Mesenchymal stem cell (in vitro differentiated cells and primary cell): ENCODE data around the gene ZNF324.

Experiments used
- DNase-seq: peaks from one replicate; pipeline ENCODE4 v3.0.0-alpha.2; 2013
- H2AFZ ChIP-seq: one replicate; pipeline ENCODE4 v1.6.1; 2013; ENCODE audit warnings: low read depth, mild to moderate bottlenecking, control low read depth, inconsistent platforms, low read length, moderate library complexity
- H2AK5ac ChIP-seq: 2 replicates; pipeline ENCODE4 v1.6.1; 2013; ENCODE audit warnings: low read length, moderate library complexity, mild to moderate bottlenecking, inconsistent platforms; ENCODE audit not compliant: severe bottlenecking
- H2BK120ac ChIP-seq: one replicate; pipeline ENCODE4 v1.6.1; 2013; ENCODE audit warnings: low read depth, mild to moderate bottlenecking, inconsistent platforms, low read length, moderate library complexity
- H2BK12ac ChIP-seq, 2 experiments: one replicate each; pipeline ENCODE4 v1.6.1; 2013; ENCODE audit warnings: inconsistent platforms in 2 of 2, low read length in 2 of 2, mild to moderate bottlenecking in 2 of 2, moderate library complexity in 2 of 2, control low read depth in 1 of 2
- H2BK15ac ChIP-seq: one replicate; pipeline ENCODE4 v1.6.1; 2013; ENCODE audit warnings: mild to moderate bottlenecking, low read depth, inconsistent platforms; ENCODE audit not compliant: poor library complexity, severe bottlenecking
- H2BK5ac ChIP-seq: 2 replicates; pipeline ENCODE4 v1.6.1; 2013; ENCODE audit warnings: low read depth, mild to moderate bottlenecking, low read length, control low read depth, inconsistent platforms; ENCODE audit not compliant: poor library complexity, severe bottlenecking
- H3K14ac ChIP-seq, 2 experiments: one replicate each; pipeline ENCODE4 v1.6.1; 2013; ENCODE audit warnings: inconsistent platforms in 2 of 2, low read length in 2 of 2, control low read depth in 1 of 2, mild to moderate bottlenecking in 1 of 2, moderate library complexity in 1 of 2
- H3K18ac ChIP-seq, 2 experiments: one replicate each; pipeline ENCODE4 v1.6.1; 2013; ENCODE audit warnings: inconsistent platforms in 2 of 2, low read length in 2 of 2, control low read depth in 1 of 2, low read depth in 1 of 2, mild to moderate bottlenecking in 1 of 2
- H3K23ac ChIP-seq, 2 experiments: one replicate each; pipeline ENCODE4 v1.6.1; 2013; ENCODE audit warnings: inconsistent platforms in 2 of 2, low read length in 2 of 2, mild to moderate bottlenecking in 2 of 2, moderate library complexity in 2 of 2, control low read depth in 1 of 2
- H3K27ac ChIP-seq: 2 replicates; pipeline ENCODE4 v1.5.1; 2013; ENCODE audit warnings: mild to moderate bottlenecking, moderate library complexity, low read length, control low read depth, inconsistent platforms; ENCODE audit not compliant: poor library complexity, severe bottlenecking
- H3K27me3 ChIP-seq, 2 experiments: 2 replicates each; pipeline versions ENCODE4 v1.6.1 to v1.7.0; 2013; ENCODE audit warnings: low read length in 2 of 2, mild to moderate bottlenecking in 2 of 2, moderate library complexity in 2 of 2, control low read depth in 1 of 2, inconsistent platforms in 1 of 2; ENCODE audit not compliant: control insufficient read depth in 1 of 2, insufficient read depth in 1 of 2
- H3K36me3 ChIP-seq, 2 experiments: 2 replicates each; pipeline versions ENCODE4 v1.6.1 to v1.7.0; 2013; ENCODE audit warnings: low read length in 2 of 2, control low read depth in 1 of 2, inconsistent platforms in 1 of 2, low read depth in 1 of 2, mild to moderate bottlenecking in 1 of 2; ENCODE audit not compliant: insufficient read depth in 2 of 2, control insufficient read depth in 1 of 2
- H3K4ac ChIP-seq, 2 experiments: one replicate each; pipeline ENCODE4 v1.6.1; 2013; ENCODE audit warnings: inconsistent platforms in 2 of 2, low read length in 2 of 2, mild to moderate bottlenecking in 2 of 2, moderate library complexity in 2 of 2, control low read depth in 1 of 2, low read depth in 1 of 2
- H3K4me1 ChIP-seq: 2 replicates; pipeline ENCODE4 v1.6.1; 2013; ENCODE audit warnings: low read depth, low read length, control low read depth; ENCODE audit not compliant: control insufficient read depth, insufficient read depth
- H3K4me2 ChIP-seq: 2 replicates; pipeline ENCODE4 v1.6.1; 2013; ENCODE audit warnings: low read length, mild to moderate bottlenecking, inconsistent platforms; ENCODE audit not compliant: poor library complexity, severe bottlenecking
- H3K4me3 ChIP-seq, 2 experiments: 2 replicates each; pipeline versions ENCODE4 v1.5.1 to v1.7.0; 2013; ENCODE audit warnings: low read length in 2 of 2, mild to moderate bottlenecking in 2 of 2, control low read depth in 1 of 2, low read depth in 1 of 2; ENCODE audit not compliant: insufficient read depth in 1 of 2
- H3K79me1 ChIP-seq: replicated peaks from 2 replicates; pipeline ENCODE4 v1.6.1; 2013; ENCODE audit warnings: mild to moderate bottlenecking, control low read depth, low read length, inconsistent platforms; ENCODE audit not compliant: poor library complexity, severe bottlenecking
- H3K9ac ChIP-seq: 2 replicates; pipeline ENCODE4 v1.7.0; 2013; ENCODE audit warnings: mild to moderate bottlenecking, low read length, moderate library complexity
- H3K9me3 ChIP-seq: 2 replicates; pipeline ENCODE4 v1.7.0; 2013; ENCODE audit warnings: mild to moderate bottlenecking, low read length; ENCODE audit not compliant: control insufficient read depth
- H4K8ac ChIP-seq: one replicate; pipeline ENCODE4 v1.6.1; 2013; ENCODE audit warnings: inconsistent platforms, mild to moderate bottlenecking, low read length, moderate library complexity
- H4K91ac ChIP-seq: one replicate; pipeline ENCODE4 v1.6.1; 2013; ENCODE audit warnings: mild to moderate bottlenecking, low read length, inconsistent platforms
- WGBS: methylation state at CpG from one replicate; pipeline ENCODE4 v1.1.7; 2013; ENCODE audit warnings: mixed read lengths; 5-methylcytosine and 5-hydroxymethylcytosine counted together

ZNF324 gene

DNA sequence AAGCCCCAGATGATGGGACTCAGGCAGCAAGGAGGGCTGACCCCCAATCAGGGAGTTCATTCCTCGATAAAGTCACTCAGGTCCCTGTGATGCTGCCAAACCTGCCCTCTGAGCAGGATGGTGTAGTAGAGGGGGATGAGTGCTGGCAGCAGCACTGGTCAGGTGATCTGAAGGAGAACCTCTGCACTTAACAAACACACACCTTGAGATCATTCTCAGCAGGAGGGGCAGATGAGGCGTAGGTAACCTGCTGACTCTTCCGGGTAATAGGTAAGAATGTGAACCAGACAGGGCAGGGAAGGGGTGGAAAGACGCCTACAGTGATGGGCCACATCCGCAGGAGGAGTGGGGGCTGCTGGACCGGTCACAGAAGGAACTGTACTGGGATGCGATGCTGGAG lies 12.4 kb downstream of the ZNF324 start:
- no peak overlapping the region for H3K9ac ChIP-seq
- H3K18ac ChIP-seq, result no peak overlapping the region
- no peak overlapping the region for H4K8ac ChIP-seq
- no peak overlapping the region for H2BK15ac ChIP-seq
- no peaks in the 10 kb centered on the region for H3K27me3 ChIP-seq
- H2BK12ac ChIP-seq, result no peak overlapping the region
- peaks cover 13% of the 10 kb centered on the region for H3K79me1 ChIP-seq
- H3K14ac ChIP-seq, result no peak overlapping the region
- no peak overlapping the region for H3K4me3 ChIP-seq
- no peak overlapping the region for H2AFZ ChIP-seq
- no peaks in the 10 kb centered on the region for H3K9me3 ChIP-seq
- peaks cover 36 to 45% of the 10 kb centered on the region in 2 experiments for H3K36me3 ChIP-seq
- no peak overlapping the region for H2BK5ac ChIP-seq
- WGBS, result 99% methylated on average over 7 of the region's 7 CpGs
- peaks cover 22% of the 10 kb centered on the region for H3K4me1 ChIP-seq
- no peak for DNase-seq
- no peak overlapping the region for H3K4me2 ChIP-seq
- H2AK5ac ChIP-seq, result no peak overlapping the region
- H4K91ac ChIP-seq, result no peak overlapping the region
- no peak overlapping the region for H2BK120ac ChIP-seq
- H3K4ac ChIP-seq, result no peak overlapping the region
- no peak overlapping the region for H3K27ac ChIP-seq
- no peak overlapping the region for H3K23ac ChIP-seq

GRCh38 chr19:58479736-58480480 lies 13.0 kb downstream of the ZNF324 start:
- no peak overlapping the region for H3K18ac ChIP-seq
- peaks cover 36 to 45% of the 10 kb centered on the region in 2 experiments for H3K36me3 ChIP-seq
- no peak overlapping the region for H3K4ac ChIP-seq
- H2BK15ac ChIP-seq, result no peak overlapping the region
- no peak overlapping the region for H4K8ac ChIP-seq
- no peak overlapping the region for H3K23ac ChIP-seq
- no peaks in the 10 kb centered on the region for H3K27me3 ChIP-seq
- no peak overlapping the region for H3K27ac ChIP-seq
- peaks cover 13% of the 10 kb centered on the region for H3K79me1 ChIP-seq
- no peak overlapping the region for H2BK5ac ChIP-seq
- H2AK5ac ChIP-seq, result no peak overlapping the region
- H4K91ac ChIP-seq, result no peak overlapping the region
- 93% methylated on average over 28 of the region's 28 CpGs for WGBS
- H3K9me3 ChIP-seq, result no peaks in the 10 kb centered on the region
- no peak overlapping the region for H2BK12ac ChIP-seq
- no peak overlapping the region for H2BK120ac ChIP-seq
- H3K14ac ChIP-seq, result no peak overlapping the region
- H3K9ac ChIP-seq, result no peak overlapping the region
- peaks cover 17% of the 10 kb centered on the region for H3K4me1 ChIP-seq
- no peak for DNase-seq
- no peak overlapping the region for H3K4me3 ChIP-seq
- no peak overlapping the region for H2AFZ ChIP-seq
- H3K4me2 ChIP-seq, result no peak overlapping the region

DNA sequence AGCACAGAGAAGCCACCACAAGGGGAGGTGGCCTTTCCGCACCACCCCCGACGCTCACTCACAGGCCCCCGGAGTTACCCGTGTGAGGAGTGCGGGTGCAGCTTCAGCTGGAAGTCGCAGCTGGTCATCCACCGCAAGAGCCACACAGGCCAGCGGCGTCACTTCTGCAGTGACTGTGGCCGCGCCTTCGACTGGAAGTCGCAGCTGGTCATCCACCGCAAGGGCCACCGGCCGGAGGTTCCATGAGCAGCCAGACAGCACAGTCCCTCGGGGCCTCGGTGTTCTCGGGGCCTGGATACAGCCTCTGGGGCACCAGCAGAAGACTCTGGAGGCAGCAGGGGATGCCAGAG lies 13.6 kb downstream of the ZNF324 start:
- peaks cover 13% of the 10 kb centered on the region for H3K79me1 ChIP-seq
- no peak overlapping the region for H2BK15ac ChIP-seq
- no peak overlapping the region for H3K18ac ChIP-seq
- no peak for DNase-seq
- no peaks in the 10 kb centered on the region for H3K9me3 ChIP-seq
- H3K4me1 ChIP-seq, result peaks cover 13% of the 10 kb centered on the region
- no peak overlapping the region for H2AFZ ChIP-seq
- no peak overlapping the region for H3K4me2 ChIP-seq
- H2BK120ac ChIP-seq, result no peak overlapping the region
- no peak overlapping the region for H2AK5ac ChIP-seq
- H3K14ac ChIP-seq, result no peak overlapping the region
- H4K91ac ChIP-seq, result no peak overlapping the region
- H3K4me3 ChIP-seq, result no peak overlapping the region
- no peak overlapping the region for H3K4ac ChIP-seq
- no peaks in the 10 kb centered on the region for H3K27me3 ChIP-seq
- no peak overlapping the region for H3K27ac ChIP-seq
- WGBS, result 93% methylated on average over 20 of the region's 20 CpGs
- peaks cover 36 to 45% of the 10 kb centered on the region in 2 experiments for H3K36me3 ChIP-seq
- no peak overlapping the region for H2BK5ac ChIP-seq
- H3K9ac ChIP-seq, result no peak overlapping the region
- H3K23ac ChIP-seq, result no peak overlapping the region
- no peak overlapping the region for H2BK12ac ChIP-seq
- H4K8ac ChIP-seq, result no peak overlapping the region

GRCh38 chr19:58480831-58481230 lies 14.0 kb downstream of the ZNF324 start:
- no peak overlapping the region for H2AK5ac ChIP-seq
- H3K4me1 ChIP-seq, result peaks cover 12% of the 10 kb centered on the region
- H2BK15ac ChIP-seq, result no peak overlapping the region
- H3K27ac ChIP-seq, result no peak overlapping the region
- H3K9me3 ChIP-seq, result no peaks in the 10 kb centered on the region
- peaks cover 13% of the 10 kb centered on the region for H3K79me1 ChIP-seq
- H4K91ac ChIP-seq, result no peak overlapping the region
- WGBS, result 40% methylated on average over 1 of the region's 2 CpGs
- no peak overlapping the region for H3K4me2 ChIP-seq
- H3K23ac ChIP-seq, result no peak overlapping the region
- no peak overlapping the region for H2BK120ac ChIP-seq
- peaks cover 36 to 45% of the 10 kb centered on the region in 2 experiments for H3K36me3 ChIP-seq
- H3K18ac ChIP-seq, result no peak overlapping the region
- H3K27me3 ChIP-seq, result no peaks in the 10 kb centered on the region
- no peak overlapping the region for H2BK12ac ChIP-seq
- DNase-seq, result no peak
- H3K4ac ChIP-seq, result no peak overlapping the region
- H3K4me3 ChIP-seq, result no peak overlapping the region
- no peak overlapping the region for H4K8ac ChIP-seq
- H2AFZ ChIP-seq, result no peak overlapping the region
- no peak overlapping the region for H2BK5ac ChIP-seq
- no peak overlapping the region for H3K9ac ChIP-seq
- H3K14ac ChIP-seq, result no peak overlapping the region
